ENCODE measurements around the gene NKG7. TPM values are rescaled to one million over a fixed set of nuclear protein-coding genes. Genes with fewer than 3 reads are reported as not detected.

NKG7 gene
- total RNA-seq, 4 donors from 2014 or later: 0.73 to 1.2 TPM; not detected in 2

DNA sequence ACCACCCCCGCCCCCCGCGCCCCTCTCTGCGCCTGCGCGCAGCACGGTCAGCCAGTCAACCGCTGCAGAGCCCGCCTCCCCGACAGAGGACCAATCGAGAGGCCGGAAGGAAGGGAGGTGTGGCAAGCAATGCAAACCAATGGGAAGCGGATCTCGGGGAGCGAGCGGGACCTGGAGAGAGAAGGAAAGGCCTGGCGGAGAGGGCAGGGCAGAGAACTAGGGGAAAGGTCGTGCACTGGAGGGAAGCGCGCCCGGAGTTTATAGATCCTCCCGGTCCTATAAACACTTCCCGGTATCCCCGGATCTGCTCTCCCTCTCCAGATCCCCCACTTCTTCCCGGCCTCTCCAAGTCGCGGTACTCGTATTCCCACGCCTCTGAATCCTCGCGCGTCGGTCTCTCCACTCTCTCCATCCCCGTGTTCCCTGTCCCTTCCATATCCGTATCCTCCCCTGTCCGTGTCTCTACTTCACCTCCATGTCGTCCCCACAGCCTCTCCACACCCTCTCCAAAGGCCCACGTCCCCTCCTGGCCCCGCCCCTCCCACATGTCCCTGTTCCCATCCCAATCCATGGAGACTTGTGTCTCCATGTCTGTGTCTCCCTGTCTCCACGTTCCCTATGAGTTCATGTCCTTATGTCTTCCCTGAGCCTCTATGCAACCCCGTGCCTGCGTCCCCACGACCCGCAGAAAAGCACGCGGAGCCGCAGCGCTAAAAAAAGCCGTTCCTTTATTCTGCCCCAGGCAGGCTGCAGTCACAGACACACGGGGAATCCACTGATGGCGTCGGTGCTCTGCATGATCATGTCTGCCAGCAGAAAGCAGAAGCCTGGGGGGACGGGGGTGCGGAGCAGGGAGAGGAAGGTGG is 5.8 kb downstream of the NKG7 start:
- peak; percentile 89 to 90 for ATAC-seq
- intact Hi-C loops (cut with DNase I; ENCODE audit: low total_unique reads): loop anchor here (1.0 to 10.0 kb wide), 9 partner anchors 27 to 1599 kb away; partner anchors contain the start of genes AP2A1, ASPDH, CTU1 and JOSD2
- no peaks in the 10 kb centered on the region for H3K36me3 ChIP-seq
- no peaks in the 10 kb centered on the region for H3K9me3 ChIP-seq
- peak overlapping the region; percentile 88 to 95 (median 92) for H3K4me3 ChIP-seq
- H3K27me3 ChIP-seq: no peaks in the 10 kb centered on the region
- in situ Hi-C loops (cut with MboI; ENCODE audit: low sequenced_read_pairs in 4 of 4): no loop called here
- peaks cover 13 to 19% of the 10 kb centered on the region in 2 donors for H3K4me1 ChIP-seq
- peak; percentile 99 to 100 for DNase-seq
- TF ChIP-seq POLR2A (IDR thresholded peaks at IDR 0.05) (peak; percentile 82 to 91), CTCF (IDR thresholded peaks at IDR 0.05 in 4 of 5, conservative IDR thresholded peaks at IDR 0.05 in 1 of 5) (no peak)
- H3K27ac ChIP-seq: peak overlapping the region; percentile 91 to 98 (median 94)

DNA sequence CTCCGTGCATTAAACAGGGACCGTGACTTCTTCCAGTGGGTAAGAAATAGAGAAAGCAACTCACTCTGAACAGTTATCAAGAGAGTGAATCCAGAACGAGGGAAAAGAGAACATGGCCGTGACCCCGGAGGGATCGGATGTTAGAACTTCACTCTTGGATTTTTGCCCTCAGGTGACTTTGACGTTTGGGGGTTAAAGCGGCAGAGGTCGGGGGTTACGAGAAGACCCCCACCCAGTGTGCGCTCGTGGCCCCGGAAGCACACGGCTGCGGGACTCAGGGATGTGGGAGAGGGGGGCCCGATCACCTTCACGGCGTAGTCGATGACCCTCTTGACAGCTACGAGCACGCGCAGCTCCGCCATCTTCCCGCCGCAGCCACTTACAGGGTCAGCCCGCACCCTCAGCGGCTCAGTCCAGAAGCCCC is 6.5 kb downstream of the NKG7 start, which contains the start of gene ETFB:
Gene ETFB (minus strand): TSS at position 424 of the 424 bp plus-strand sequence. CDS start 62 bp downstream, at position 362.
- Histone ChIP-seq H3K36me3 (no peaks in the 10 kb centered on the region), H3K4me1 (peaks cover 13 to 19% of the 10 kb centered on the region in 2 donors), H3K4me3 (peak within 1 kb of the TSS; percentile 88 to 95 (median 92)), H3K9me3 (no peaks in the 10 kb centered on the region), H3K27ac (peak within 1 kb of the TSS; percentile 91 to 98 (median 94)), H3K27me3 (no peaks in the 10 kb centered on the region)
- TF ChIP-seq POLR2A (IDR thresholded peaks at IDR 0.05): peak; percentile 74 to 77
- TF ChIP-seq CTCF (IDR thresholded peaks at IDR 0.05 in 4 of 5, conservative IDR thresholded peaks at IDR 0.05 in 1 of 5): no peak
- intact Hi-C loops (cut with DNase I; ENCODE audit: low total_unique reads) (loop anchor here (2.0 to 10.0 kb wide), 8 partner anchors 259 to 1599 kb away; partner anchors contain the start of genes AP2A1, ASPDH, CTU1 and JOSD2), in situ Hi-C loops (cut with MboI; ENCODE audit: low sequenced_read_pairs in 4 of 4) (no loop called here)
- ATAC-seq (peak; percentile 1 to 5), DNase-seq (no peak)

DNA sequence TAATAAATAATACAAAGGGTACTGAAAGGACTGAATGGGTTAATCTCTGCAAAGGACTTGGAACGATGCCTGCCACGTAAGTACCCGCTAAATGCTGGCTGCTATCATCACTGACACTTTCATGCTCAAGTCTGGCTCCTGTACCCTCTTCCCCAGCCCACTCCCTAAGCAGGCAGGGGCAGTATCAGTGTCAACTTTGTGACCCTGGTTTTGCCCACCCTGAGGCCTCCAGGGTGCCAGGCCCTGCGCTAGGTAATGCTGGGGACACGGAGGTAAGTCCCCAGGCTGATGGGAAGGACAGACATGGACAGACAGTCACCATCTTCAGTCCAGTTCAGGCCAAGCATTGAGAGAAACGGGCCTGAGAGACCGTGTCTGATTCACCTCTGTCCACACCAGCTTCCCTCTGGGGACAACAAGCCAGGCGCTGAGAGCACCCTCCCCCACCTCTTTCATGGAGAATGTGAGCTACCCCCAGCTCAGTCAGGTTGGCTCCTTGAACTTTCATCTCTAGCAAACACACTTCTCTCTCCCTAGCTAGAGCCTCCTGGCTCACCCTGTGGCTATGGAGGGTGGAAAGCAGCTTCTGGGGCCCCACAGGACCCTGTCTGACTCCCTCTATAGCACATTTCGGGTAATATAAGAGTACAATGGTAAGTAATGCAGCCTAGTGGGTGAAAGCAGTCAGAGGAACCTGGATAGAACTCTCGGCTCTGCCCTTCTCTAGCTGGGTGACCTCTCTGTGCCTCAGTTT is 7.1 kb downstream of the NKG7 start:
- peak; percentile 32 to 57 for DNase-seq
- no peak for TF ChIP-seq CTCF (IDR thresholded peaks at IDR 0.05 in 4 of 5, conservative IDR thresholded peaks at IDR 0.05 in 1 of 5)
- H3K9me3 ChIP-seq: no peaks in the 10 kb centered on the region
- H3K36me3 ChIP-seq: no peaks in the 10 kb centered on the region
- ATAC-seq: peak; percentile 22 to 28
- peak overlapping the region; percentile 91 to 98 (median 94) for H3K27ac ChIP-seq
- H3K27me3 ChIP-seq: no peaks in the 10 kb centered on the region
- intact Hi-C loops (cut with DNase I; ENCODE audit: low total_unique reads): loop anchor here (5.0 to 10.0 kb wide), 6 partner anchors 258 to 1598 kb away; partner anchors contain the start of genes AP2A1, ASPDH, CTU1 and JOSD2
- H3K4me3 ChIP-seq: peak overlapping the region; percentile 76 to 95 (median 90)
- peaks cover 13 to 19% of the 10 kb centered on the region in 2 donors for H3K4me1 ChIP-seq
- in situ Hi-C loops (cut with MboI; ENCODE audit: low sequenced_read_pairs in 4 of 4): no loop called here

DNA sequence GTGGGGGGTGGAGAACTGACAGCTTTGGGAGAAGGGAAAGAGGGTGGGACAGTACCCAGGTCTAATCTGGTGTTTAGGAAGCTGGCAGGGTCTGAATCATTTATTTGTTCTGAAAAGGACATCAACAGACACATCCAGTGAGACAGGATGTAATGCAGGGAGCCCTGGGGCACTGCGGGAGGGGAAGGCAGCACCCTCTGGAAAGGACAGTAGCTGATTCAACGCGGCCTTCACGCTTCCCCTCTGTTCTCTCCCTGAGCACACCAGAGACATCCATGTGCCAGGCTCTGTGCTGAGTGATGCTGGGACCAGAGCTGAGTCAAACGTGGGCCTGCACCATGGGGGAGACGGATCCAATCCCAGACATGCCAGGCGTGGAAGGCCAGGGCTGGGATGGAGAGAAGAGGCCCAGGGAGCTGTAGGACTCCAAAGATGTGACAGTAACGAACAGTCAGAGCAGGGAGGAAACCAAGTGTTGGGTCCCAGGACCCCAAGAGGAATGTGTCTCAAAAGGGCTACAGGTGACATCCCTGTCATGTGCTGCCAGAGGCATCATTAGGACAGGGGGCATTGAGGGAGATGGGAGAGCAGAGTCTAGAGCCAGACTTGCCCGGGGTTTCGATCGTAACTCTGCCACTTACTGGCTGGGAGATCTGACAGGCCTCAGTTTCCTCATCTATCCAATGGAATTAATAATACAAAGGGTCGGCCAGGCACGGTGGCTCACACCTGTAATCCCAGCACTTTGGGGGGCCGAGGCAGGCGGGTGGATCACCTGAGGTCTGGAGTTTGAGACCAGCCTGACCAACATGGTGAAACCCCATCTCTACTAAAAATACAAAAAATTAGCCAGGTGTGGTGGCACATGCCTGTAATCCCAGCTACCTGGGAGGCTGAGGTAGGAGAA is 8.0 kb downstream of the NKG7 start:
- Histone ChIP-seq H3K4me3 (peak overlapping the region in 1 of 4 donors; percentile 95), H3K27ac (peak overlapping the region; percentile 91 to 98 (median 94)), H3K36me3 (no peaks in the 10 kb centered on the region), H3K9me3 (no peaks in the 10 kb centered on the region), H3K4me1 (peaks cover 13 to 19% of the 10 kb centered on the region in 2 donors), H3K27me3 (no peaks in the 10 kb centered on the region)
- DNase-seq (no peak), ATAC-seq (no peak)
- intact Hi-C loops (cut with DNase I; ENCODE audit: low total_unique reads) (loop anchor here (5.0 to 10.0 kb wide), 6 partner anchors 257 to 1597 kb away; partner anchors contain the start of genes AP2A1, ASPDH, CTU1 and JOSD2), in situ Hi-C loops (cut with MboI; ENCODE audit: low sequenced_read_pairs in 4 of 4) (no loop called here)
- TF ChIP-seq POLR2A (IDR thresholded peaks at IDR 0.05) (no peak), CTCF (IDR thresholded peaks at IDR 0.05 in 4 of 5, conservative IDR thresholded peaks at IDR 0.05 in 1 of 5) (no peak)
